HG03175 (cell line): ENCODE data around the gene PMS2.
A peak's percentile ranks its signal among the peaks of the same experiment; 100 is the strongest.
"Not testable (repeated sequence)": the region's sequence is repeated elsewhere in the genome, so short reads cannot be mapped to it uniquely, and the experiment has no call there.

Experiments used
- ATAC-seq: cut with Tn5 transposase; IDR thresholded peaks from one replicate; pipeline ENCODE4 v1.9.1; 2021; ENCODE audit warnings: mild to moderate bottlenecking, moderate library complexity; ENCODE audit not compliant: unreplicated experiment

PMS2 gene, protein sequence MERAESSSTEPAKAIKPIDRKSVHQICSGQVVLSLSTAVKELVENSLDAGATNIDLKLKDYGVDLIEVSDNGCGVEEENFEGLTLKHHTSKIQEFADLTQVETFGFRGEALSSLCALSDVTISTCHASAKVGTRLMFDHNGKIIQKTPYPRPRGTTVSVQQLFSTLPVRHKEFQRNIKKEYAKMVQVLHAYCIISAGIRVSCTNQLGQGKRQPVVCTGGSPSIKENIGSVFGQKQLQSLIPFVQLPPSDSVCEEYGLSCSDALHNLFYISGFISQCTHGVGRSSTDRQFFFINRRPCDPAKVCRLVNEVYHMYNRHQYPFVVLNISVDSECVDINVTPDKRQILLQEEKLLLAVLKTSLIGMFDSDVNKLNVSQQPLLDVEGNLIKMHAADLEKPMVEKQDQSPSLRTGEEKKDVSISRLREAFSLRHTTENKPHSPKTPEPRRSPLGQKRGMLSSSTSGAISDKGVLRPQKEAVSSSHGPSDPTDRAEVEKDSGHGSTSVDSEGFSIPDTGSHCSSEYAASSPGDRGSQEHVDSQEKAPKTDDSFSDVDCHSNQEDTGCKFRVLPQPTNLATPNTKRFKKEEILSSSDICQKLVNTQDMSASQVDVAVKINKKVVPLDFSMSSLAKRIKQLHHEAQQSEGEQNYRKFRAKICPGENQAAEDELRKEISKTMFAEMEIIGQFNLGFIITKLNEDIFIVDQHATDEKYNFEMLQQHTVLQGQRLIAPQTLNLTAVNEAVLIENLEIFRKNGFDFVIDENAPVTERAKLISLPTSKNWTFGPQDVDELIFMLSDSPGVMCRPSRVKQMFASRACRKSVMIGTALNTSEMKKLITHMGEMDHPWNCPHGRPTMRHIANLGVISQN

GRCh38 chr7:6008668-6009611 lies at the start of gene PMS2, which contains the start of gene AIMP2:
PMS2 (minus strand) TSS chr7:6009049; CDS start chr7:6009019, 30 bp downstream.
AIMP2 (plus strand) TSS chr7:6009272; CDS start chr7:6009364, 92 bp downstream.
- peak; percentile 94 for ATAC-seq

DNA sequence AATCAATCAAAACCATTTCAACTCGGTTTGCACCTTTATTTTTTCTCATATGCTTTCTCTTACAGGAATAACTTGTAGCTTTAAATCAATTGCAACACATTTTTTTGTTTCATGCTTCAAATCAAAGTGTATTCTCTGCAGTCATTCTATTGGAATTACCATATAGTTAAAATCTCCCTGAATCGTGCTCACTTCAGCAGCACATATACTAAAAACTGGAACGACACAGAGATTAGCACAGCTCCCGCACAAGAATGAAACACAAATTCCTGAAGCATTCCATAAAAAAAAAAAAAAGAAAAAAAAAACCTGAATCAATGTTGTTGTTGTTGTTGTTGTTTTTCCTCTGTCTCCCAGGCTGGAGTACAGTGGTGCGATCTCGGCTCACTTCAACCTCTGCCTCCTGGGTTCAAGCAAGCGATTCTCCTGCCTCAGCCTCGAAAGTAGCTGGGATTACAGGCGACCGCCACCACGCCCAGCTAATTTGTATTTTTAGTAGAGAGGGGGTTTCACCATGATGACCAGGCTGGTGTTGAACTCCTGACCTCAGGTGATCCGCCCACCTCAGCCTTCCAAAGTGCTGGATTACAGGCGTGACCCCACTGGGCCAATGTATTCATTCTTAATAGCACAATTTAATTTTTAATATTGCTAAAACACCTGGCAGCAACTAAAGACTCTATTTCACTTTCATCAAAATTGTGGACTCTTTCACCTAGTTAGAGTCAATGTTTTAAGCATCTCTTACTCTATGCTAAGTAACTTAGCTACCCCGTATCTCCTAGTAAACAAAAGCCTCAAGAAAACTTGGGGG lies 48.7 kb upstream of the PMS2 start:
- ATAC-seq = no peak

DNA sequence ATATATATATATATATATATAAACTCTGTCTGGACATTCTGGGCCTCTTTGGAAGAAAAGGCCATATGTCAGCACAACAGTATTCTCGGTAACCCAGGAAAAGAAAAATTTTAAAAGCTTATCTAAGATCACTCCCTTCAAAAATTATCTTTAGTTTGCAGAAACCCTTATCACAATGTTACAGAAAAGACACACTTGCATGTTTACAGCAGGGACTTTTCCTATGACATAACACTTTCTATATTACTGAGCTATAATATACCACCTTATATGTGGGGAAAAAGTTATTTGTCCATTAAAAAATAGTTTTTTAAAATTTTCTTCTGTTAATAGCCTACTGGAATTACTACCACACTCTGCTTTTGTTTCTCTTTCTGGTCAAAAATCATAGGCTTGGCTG lies 47.8 kb upstream of the PMS2 start:
- ATAC-seq = no peak

DNA sequence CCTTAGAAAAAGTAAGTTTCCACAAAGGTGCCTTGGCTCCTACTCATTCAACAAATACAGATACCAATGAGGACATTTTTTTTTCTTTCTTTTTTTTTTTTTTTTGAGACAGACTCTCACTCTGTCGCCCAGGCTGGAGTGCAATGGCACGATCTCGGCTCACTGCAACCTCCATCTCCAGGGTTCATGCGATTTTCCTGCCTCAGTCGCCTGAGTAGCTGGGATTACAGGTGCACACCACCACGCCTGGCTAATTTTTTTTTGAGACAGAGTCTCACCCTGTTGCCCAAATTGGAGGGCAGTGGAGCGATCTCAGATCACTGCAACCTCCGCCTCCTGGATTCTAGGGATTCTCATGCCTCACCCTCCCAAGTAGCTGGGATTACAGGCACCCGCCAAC lies 42.3 kb upstream of the PMS2 start:
- ATAC-seq = not testable (repeated sequence)

DNA sequence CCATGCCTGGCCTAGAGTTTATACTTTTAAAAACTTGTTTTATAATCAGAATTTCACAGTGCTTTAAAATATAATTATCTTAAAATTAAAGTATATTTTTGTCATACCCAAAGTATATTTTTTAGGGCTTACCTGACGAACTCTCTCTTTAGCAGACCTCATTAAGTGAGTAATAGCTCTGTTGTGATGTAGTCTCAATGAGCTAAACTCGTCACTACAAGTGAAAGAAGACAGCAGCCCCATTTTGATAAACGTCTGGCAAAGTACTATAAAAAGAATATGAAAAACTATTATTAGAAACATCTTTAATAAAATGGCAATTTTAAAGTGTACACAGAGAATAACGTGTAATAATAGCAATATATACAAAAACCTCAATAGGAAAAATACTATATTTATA lies 40.9 kb upstream of the PMS2 start:
- no peak for ATAC-seq

DNA sequence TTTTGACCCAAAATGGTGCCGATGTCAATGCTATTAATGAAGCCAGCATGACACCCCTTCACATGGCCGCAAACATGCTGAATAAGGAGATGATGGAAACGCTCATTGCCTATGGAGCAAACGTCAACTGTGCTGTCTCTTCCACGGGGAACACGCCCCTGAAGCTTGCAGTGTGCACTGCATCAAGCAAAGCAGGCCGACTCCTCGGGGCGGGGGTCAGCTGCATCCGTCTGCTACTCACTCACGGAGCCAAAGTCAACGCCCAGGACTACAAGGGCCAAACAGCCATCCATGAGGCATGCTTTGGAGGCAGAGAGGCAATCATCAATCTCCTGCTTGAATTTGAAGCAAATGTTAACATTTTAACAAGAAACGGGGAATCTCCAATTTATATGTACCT lies 26.8 kb upstream of the PMS2 start:
- ATAC-seq = no peak

GRCh38 chr7:6035165-6035564 lies 26.3 kb upstream of the PMS2 start:
- ATAC-seq = no peak

GRCh38 chr7:6032641-6033040 lies 23.8 kb upstream of the PMS2 start:
- ATAC-seq = no peak

DNA sequence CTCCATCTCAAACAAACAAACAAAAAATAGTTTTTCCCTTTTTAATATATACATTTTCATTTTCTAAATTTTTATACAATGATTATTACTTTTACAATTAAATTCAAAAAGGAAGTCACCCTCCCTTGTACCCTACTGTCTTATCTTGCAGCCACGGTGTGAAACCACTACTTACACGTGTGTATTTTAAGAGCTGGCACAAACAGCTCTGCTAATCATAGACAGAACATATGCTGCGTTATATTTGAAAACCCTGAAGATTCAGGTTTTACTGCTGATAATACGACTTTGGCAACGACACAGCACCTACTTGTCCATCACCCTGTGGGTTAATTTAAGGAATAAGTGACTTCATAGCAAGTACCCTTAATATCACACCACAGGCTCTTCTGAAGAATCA lies 23.3 kb upstream of the PMS2 start:
- ATAC-seq = no peak

DNA sequence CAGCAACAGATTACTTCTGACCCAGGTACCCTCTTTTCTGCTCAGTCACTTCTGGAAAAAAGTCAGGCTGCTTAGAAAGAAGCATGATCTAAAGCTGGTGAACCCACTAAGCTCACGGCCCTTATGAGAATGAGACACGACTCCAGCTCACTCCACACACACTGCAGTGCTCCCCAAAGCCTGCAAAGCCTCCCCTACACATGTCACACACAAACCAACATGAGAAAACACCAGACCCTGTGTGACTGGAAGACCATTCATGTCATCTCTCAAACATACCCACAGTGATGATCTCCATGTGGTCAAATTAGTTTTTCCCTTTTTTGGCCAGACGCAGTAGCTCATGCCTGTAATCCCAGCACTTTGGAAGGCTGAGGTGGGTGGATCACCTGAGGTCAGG lies 22.7 kb upstream of the PMS2 start:
- ATAC-seq = no peak

GRCh38 chr7:6030988-6031387 lies 22.1 kb upstream of the PMS2 start, which contains the start of gene ANKRD61:
ANKRD61 (plus strand) TSS chr7:6031376; CDS start chr7:6031376, 0 bp downstream.
- ATAC-seq = no peak

DNA sequence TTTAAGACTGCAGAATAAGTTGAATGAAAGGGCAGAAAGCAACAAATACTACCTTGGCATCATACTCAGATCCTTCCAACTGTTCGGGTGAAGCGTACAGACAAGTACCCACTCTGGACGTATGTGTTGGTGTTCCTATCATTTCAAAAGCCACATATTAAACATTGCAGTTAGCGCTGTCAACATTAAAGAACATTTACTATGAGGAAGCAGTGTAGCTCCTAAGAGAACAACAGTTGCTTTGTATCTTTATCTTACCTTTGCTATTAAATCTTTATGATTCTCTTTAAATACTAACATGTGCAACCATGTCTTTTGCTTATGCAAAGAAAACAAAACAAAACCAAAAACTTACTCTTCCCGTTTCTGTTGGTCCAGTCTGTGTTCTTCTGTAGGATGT lies 19.7 kb upstream of the PMS2 start:
- no peak for ATAC-seq

GRCh38 chr7:6027806-6028365 lies 19.0 kb upstream of the PMS2 start:
- no peak for ATAC-seq

DNA sequence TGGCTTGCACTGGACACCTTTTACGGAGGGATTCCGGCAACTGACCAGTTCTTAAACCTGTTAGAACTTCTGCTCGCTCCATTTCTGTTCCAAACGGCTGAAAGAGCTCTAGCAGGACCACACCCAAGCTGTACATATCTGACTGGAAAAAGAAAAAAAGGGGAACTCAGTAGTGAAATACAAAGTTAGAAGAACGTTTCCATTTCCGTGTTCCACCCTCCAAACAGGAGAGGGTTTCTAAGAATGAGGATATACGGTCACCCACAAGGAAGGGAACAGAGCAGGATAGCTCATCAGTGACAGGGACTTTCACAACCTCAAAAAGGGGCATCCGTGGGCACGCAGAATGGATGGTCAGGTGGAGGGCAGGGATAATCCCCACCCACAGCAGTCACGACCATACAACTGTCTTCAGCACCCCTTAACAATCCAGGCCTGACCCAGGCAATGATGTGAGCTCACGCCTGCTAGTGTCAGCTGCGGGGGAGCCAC lies 18.0 kb upstream of the PMS2 start:
- ATAC-seq = peak; percentile 25

- peak; percentile 91 for ATAC-seq
Measured at GRCh38 chr7:6026011-6026819, 17.4 kb upstream of the PMS2 start.

- ATAC-seq = no peak
Measured at GRCh38 chr7:6023974-6024435, 15.2 kb upstream of the PMS2 start.

DNA sequence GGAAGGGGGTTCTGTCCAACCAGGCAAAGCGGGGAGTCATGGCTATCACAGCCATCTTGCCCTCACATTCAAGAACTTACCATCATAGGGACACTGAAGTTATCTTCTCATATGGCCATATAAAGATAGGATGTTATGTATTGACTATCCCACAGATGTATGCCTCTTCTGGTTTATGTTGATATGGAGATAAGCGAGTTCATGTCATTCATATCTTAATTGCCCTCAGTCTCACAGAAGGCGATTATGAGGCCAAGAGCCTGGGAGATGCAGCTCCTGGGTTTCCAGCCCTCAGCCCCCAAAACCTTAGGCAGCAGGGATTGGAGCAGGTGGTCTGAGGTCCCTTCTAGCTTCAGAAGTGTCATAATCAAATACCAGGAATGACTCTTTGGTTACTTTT lies 13.9 kb upstream of the PMS2 start:
- no peak for ATAC-seq
